M059J (cell line): Measurements from ENCODE around the gene GGT6. TPM values are rescaled to one million over a fixed set of nuclear protein-coding genes. Genes with fewer than 3 reads are reported as not detected.
"Not testable (repeated sequence)": the region's sequence is repeated elsewhere in the genome, so short reads cannot be mapped to it uniquely, and the experiment has no call there.

Source experiments
- DNase-seq: peaks from one replicate; pipeline ENCODE4 v3.0.0-alpha.2; 2012; ENCODE audit warnings: low read depth
- total RNA-seq: library from RNA; depleted of rRNA; stranded (reverse); fragments of >200 nt; shearing (Covaris generic); gene quantifications from 2 replicates; pipeline ENCODE4 v1.2.3, GENCODE V29; 2014

The GGT6 gene
- total RNA-seq, 1 experiment from 2014 or later = not detected

DNA sequence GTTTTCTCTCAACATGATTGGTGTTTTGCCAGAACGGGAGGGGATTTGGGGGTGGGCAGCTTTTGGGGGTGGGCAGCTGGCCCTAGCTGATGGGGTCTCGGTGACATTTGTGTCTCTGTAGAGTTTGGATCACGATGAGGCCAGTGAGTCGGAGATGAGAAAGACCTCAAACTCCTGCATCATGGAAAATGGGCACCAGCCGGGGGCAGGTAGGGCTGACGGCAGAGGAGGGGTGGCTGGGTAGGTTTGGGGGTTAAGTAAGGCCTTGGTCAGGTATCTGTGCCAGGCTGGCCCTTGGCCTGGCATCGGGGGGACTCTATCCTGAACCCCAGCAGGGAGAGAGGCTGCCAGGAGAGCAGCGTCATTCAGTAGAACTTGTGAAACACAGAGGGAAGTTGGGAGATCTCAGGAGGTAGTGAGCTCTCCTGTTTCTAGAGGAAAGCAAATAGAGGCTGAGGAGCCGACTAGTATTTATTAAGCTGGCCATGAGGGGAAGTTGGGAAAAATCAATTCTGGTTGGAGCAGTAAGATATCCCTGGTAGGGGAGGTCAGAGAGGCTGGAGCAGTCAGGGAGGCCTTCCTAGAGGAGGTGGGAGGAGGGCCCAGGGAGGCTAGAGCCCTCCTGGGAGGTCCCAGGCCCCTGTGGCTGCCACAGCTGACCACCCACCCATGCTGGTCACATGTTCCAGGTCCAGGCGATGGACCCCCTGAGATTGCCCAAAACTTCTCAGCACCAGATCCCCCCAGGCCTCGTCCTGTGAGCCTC is 32.0 kb upstream of the GGT6 start:
- DNase-seq = no peak

DNA sequence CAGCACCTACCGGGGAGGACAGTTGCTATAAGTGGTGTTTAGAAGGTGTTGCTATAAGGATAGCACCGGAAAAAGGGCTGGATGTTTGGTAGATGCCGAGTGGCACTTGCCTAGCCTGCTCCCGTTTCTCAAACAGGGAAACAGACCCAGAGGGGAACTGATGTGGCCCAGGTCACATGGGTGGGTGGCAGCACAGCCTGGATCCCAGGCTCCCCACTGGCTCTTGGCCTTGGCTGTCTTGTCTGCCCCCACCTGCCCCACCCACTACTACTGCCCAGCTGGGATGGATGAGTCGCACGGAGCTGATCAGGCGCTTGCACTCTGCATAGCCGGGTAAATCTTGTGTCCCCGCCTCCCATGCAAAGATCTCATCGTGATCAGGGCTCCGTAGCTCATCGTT is 31.2 kb upstream of the GGT6 start:
- DNase-seq = peak; percentile 28

DNA sequence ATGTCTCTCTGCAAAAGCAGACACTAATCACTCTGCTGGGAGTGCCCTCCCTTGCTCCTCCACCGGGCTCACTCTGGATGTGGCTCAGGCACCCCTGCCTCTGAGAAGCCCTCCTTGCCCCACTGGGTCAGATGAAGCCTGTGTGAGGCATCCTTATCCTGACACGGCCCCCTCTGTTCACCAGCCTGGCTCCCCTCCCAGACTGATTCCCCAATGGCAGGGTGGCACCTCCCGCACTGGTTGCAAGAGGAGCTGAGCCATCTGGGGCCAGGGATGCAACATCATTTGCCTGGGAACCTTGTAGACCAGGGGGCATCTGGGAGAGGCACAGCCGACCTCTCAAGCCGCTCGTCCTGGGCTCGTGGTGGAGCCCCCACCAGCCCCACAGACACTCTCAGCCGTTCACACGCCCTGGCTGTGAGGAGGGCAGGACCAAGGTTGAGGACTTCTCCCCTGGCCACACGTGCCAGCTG is 30.6 kb upstream of the GGT6 start:
- no peak for DNase-seq

DNA sequence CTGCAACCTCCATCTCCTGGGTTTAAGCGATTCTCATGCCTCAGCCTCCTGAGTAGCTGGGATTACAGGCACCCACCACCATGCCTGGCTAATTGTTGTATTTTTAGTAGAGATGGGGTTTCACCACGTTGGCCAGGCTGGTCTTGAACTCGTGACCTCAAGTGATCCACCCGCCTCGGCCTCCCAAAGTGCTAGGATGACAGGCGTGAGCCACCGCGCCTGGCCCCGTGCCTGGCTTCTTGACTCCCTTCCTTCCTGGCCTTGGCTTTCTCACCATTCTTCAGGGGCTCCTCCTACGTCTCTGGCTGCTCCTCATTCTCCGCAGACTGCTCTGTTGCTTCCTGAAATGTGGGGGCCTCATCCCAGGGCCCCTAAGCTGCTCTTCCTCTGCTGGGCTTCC is 29.7 kb upstream of the GGT6 start:
- not testable (repeated sequence) for DNase-seq

DNA sequence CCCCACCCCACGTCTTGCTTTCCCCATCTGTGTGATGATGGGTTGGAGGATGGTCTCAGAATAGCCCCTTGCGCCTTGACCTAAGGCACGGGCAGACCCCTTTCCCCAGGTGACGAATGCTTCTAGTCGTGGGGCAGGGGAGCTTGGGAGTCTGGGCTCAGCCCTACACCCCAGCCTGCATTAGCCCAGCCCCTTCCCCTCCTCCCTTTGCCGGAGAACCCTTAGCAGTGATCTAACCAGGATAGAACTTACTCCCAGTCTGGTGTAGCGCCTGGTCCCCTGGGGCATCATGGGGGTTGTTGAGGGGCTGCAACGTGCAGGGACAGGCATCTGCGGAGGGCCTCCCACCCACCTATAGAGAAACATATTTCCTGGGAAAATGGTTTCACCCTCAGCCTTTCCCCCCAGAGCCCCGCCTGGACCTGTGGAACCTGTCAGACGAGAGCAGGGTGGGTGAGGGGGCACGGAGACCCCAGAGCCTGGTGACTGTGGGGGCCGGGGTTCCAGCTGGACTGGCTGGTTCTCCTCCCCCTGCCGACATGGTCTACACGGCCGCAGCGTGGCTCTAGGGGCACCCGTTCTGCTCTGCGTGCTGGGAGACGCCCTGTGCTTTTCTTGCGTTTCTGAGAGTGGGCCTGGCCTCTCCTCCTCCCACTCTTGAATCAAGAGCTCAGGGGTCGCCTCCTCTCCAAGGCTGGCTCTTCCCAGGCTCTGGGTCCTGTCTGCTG is 28.7 kb upstream of the GGT6 start:
- no peak for DNase-seq

DNA sequence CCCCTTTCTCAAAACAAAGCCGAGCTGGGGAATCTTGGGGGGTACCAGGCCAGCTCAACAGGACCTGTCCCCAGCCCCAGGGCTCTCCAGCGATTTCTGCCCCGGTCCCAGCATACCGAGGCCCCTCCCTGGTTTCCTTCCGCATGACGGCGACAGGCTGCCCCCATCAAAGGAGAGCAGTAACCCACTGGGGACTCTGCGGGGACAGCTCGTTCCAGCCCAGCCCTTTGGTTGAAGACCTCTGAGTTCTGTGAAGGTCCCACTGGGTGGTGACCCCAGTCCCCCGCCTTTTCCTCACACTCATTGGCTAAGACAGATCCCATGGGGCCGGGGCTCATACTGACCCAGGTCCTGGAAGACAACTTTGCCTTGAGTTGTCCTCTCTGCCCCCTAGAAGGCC is 28.0 kb upstream of the GGT6 start:
- DNase-seq = no peak

DNA sequence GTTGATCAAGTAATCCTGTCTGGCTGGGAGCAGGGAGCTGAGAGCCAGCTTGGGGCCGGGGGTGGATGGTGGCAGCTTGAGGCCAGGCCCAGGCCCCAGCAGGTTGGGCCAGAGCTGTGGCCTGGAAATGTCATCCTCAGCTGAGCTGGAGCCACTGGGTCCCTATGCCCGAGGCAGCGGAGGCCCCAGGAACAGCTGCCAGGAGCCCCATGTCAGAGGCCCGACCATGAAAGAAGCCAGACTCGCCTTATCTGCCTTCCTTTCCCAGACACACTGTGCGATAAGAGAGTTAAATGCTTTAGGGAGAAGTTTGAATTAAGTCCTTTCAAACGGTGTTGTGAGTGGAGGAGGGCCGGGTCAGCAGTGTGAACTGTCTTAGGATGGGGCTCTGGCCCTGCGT is 27.4 kb upstream of the GGT6 start:
- DNase-seq = no peak

DNA sequence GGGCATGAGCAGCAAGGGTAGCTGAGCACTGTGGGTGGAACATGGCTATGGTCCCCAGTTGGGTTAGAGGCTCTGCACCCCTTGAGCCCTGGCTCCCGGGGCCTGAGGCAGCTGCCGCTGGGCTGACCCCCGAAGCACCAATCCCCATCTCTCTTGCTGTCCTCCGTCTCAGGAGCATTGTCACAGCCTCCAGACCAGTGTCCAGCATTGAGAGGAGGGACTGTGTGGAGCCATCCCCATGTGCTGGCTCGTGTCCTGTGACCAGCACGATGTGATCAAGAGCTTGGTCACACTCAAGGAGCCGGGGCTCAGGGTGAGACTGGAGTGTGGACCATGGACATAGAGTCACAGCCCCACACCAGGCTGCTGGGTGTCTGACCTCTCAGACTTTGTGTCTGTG is 26.8 kb upstream of the GGT6 start:
- no peak for DNase-seq

DNA sequence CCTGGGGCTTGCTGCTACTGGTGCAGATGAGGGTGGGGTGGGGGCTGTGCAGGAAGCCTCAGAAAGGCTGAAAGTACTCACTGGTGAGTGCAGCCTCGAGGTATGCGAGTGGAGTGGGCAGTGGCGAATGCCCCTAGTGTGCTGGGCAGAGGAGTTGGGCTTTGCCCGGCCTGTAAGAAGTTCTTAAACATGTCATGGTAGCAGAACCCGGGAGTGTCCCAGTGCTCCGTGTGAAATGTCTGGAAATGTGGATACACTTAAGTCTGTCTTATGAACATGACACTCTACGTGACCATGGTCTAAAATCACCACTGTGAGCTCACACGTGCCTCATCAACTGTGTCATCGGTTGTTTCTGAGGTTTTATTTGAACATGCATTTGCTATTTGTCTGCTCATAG is 25.7 kb upstream of the GGT6 start:
- no peak for DNase-seq

DNA sequence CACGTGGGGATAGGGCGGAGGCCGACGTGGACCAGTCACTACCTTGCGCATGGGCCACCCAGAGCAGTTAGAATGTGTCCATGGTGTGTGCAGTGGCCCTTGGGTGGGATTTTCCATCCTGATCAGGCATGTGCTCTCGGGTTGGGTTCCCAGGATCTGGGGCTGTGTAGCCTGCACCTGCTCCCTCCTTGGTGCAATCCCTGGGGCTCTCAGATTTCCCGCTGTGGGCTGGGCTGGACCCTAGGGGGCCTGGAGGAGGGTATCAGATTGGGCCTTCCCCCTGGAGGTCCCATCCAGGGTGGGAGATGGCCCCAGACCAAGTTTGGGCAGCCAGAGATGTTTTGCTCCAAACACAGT is 25.2 kb upstream of the GGT6 start:
- DNase-seq = no peak

DNA sequence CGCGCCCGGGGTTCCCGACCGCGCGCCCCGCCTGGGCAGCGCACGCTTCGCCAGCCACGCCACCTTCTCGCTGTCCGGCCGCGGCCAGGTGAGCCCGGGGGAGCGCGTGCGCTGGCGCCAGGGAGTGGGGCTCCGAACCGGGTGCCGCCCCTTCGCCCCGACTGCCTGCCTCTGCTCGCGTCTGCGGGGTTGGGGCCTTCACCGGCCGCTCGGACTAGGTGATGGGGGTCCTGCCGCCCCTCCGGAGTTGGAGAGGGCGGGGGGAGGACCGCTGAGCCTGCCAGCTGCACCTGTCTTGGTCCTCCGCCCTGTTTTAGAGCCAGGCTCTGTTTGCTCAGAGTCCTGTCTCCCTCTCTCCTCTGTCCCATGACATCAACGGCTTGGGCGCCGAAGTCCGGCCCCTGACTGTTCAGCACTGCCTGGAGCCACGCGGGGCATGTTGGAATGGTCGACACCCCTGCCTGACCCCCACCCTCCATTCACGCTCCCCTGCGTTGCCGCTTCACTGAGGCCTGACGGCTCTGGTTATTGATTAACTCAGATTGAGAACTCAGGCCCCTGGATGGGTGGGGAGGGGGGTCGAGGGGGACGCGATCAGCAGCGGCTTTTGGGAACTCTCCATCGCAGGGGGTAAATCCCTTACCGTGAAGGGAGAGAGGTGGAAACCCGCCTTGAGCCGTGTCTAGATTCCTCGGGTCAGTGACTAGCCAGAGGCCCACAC is 24.7 kb upstream of the GGT6 start:
- no peak for DNase-seq

DNA sequence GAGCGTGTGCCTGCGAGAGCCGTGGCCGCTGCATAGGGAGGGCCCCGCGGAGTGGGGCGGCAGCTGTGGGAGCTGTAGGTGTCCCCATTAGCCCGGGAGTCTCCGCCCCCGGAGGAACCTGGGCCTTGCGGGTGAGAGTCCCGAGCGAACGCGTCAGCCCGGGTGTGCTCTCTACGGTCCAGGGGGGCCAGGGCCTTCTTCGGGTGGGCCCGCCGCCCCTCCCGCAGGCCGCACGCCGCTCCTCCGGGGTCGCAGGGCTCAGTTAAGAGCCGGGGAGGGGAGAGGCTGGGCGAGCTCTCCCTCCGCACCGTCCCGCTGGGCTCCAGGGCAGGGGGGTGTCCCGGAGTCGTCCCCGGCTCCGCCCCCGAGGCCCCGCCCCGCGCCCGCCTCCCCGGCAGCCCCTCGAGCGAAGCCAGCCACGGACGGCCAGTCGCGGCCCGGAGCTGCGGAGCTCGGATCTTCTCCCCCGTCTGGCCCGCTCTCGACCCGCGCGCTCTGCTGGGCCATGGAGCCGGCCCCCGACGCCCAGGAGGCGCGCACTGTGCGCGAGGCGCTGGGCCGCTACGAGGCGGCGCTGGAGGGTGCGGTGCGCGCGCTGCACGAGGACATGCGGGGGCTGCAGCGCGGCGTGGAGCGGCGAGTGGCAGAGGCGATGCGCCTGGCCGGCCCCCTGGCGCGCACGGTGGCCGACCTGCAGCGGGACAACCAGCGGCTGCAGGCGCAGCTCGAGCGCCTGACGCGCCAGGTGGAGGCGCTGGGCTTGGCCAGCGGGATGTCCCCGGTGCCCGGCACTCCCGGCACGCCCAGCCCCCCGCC is 23.9 kb upstream of the GGT6 start, which contains the start of gene SMTNL2:
Gene SMTNL2, plus strand, starts transcription at position 429 of the 816 bp plus-strand sequence. Its CDS starts 77 bp downstream, at position 506.
- DNase-seq = no peak

DNA sequence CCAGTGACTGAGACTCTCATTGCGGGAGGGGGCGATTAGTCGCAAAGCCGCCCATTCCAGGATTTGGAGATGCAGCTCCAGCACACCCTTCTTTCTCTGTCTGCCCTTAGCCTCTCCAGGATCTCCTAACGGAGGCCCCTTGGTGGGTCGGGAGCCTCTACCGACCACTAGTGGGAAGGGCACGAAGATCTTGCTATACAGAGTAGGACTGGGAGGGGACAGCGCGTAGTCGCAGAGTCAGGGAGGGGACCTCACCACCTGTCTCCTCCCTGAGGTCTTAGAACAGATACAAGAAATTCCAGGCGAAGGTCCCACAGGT is 23.4 kb upstream of the GGT6 start:
- no peak for DNase-seq

DNA sequence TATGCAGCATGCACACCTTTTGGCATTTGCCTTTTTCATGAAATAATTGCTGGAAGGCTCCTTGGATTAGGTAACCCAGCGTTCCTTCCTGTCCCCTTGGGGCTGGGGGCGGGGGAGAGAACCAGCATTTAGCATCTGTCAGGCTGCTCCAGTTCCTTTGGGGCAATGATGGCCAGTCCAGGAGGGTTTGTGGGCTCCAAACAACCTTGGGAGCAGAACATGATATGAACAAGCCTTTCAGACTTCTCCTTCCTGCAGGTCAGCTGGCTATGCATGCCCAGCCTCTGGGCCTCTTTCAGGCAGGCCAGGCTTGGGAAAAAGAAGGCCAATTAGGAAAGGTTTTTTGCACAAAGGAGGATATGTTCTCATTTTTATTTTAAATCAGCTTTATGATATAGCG is 22.8 kb upstream of the GGT6 start:
- DNase-seq = no peak

DNA sequence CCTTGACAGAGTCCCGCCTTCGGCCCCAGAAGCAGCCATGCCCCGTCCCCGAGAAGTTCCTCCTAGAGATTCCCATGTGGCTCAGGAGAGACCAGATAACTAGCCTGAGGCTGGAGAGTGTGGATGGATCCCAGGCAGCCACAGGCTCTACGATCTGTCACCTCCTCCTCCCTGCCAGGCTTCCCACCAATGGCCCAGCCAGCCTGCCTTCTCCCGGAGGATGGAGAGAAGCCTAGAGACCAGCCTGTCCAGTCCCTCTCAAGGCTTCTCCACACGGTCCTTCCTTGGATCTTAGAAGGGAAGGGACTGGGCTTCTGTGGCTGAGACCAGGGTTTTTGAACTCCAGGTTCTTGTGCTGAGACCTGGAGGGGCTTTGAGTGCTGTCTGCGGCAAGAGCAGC is 22.3 kb upstream of the GGT6 start:
- DNase-seq = no peak

DNA sequence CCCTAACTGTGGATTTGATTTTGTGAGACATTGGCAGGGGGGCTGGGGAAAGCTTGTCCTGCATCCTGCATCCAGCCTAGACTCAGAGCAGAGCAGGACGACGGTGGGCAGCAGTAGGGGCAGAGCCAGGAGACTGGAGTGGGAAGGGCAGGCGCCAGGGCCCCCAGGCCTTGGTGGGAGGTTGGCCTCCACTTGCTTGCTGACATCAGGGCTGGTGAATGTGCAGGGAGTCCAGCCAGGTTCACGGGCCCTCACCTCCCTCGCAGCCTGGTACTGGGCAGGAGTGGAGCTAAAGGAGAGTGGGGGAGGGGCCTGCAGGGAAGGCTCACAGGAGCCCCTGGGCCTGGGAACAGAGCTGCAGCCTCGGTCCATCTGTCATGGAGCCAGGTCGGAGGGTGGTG is 21.7 kb upstream of the GGT6 start:
- DNase-seq = no peak

DNA sequence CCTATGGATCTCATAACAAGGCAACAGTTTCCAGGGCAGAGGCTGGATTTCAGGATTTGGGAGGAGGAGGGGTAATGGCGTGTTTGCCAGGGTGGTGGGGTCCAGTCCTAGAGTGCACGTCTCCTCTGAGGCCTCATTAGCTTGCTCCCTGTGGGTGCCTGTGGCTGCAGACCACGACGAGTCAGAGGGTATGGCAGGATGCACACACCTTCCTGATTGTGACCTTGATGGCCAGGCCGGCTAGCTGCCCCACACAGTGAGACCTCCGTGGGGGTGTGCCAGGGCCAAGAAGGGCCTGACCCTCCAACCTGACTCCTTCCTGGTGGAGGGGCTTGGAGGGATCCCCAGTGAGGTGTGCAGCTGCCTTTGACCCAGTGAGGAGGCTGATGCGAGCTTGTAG is 19.9 kb upstream of the GGT6 start:
- DNase-seq = no peak

DNA sequence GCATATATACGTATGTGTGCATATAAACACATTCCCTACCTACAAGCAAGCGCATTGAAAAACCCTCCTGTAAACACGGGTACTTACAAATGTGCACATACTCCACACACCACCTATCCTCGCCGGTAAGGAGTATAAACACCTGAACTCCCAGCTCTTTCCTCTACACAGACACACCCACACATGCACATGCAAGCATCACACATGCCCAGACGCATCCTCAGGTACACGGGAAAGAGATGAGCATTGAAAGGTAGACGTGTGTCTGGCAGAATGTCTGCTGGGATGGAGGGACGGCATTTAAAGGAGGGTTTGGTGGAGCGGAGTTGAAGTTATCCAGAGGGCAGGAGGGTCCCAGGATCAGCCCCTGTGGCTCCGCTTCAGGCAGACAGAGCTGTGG is 19.3 kb upstream of the GGT6 start:
- DNase-seq = no peak

DNA sequence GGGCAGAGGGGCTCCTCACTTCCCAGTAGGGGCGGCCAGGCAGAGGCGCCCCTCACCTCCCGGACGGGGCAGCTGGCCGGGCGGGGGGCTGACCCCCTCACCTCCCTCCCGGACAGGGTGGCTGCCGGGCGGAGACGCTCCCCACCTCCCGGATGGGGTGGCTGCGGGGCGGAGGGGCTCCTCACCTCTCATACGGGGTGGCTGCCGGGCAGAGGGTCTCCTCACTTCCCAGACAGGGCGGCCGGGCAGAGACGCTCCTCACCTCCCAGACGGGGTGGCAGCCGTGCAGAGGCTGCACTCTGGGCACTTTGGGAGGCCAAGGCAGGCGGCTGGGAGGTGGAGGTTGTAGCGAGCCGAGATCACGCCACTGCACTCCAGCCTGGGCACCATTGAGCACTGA is 18.0 kb upstream of the GGT6 start:
- not testable (repeated sequence) for DNase-seq

DNA sequence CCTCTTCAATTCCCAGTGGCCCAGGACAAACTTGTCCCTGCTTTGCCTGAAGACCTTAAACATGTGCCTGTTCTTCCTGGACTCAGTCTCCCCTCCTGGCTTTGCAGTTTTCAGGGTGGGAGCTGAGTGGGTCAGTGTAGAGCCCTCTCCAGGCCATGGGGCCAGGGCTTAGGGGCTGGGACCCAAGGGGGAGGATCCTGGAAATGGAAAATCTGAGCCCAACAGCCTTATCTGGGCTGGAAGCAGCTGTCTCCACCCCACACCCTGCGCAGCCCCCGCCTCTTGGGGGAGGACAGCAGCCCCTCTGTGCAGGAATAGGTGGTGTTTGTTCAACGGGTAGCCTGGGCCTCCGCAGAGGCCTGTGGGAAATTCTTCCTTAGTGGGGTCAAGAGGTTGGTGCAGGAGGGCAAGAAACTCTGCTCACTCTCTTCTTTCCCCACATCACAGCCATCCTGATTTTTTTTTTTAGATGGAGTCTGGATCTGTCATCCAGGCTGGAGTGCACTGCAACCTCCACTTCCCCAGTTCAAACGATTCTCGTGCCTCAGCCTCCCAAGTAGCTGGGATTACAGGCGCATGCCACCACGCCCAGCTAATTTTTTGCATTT is 17.1 kb upstream of the GGT6 start:
- DNase-seq = no peak

DNA sequence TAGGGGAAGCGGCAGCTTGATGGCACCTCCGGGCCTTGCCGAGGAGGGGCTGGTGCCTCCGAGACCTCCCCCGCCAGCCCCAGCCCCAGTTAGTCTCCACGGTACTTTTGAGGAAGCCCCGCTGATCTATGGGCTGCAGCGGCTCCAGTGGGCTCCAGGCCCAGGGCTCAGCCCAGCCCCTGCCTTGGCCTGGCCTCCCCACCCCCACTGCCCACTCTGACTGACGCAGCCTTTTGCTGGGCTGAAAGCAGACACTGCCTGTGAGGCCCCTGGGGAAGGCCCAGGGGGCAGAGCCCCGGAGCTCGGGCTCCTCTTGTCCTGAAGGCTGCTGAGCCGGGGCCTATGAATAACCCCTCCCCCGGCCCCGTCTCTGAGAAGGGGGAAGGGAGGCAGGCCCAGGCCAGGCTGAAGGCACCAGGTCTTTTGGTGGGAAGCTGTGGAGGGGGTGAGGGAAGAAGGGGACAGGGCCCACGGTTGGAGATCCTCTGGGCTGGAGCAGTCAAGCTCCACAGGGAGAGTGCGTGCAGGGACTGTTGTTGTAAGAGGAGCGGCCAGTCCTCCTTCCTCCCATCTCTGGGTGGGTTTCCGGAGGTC is 16.4 kb upstream of the GGT6 start:
- no peak for DNase-seq
